ENCODE data around the gene HORMAD2.
A peak's percentile ranks its signal among the peaks of the same experiment; 100 is the strongest.

The HORMAD2 gene

DNA sequence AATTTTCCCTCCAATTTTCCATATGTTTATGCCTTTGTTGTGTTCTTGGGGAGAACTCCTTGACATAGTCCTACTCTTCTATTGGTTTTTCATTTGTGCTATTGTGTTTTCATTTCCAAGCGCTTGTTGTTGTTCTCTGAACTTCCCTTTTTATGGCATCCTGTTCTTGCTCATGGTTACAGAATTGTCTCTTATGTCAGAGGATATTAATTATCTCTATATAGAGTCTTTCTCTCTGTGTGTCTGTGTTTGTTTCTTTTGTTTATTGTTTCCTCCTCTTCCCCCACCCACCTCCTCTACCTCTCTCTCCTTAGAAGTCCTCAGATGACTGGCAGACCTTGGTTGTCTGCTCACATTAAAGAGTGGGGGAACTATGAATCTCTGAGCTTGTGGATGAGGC is 69.9 kb downstream of the HORMAD2 start:
- ATAC-seq = no peak
- TF ChIP-seq ZC3H10 (CRISPR knock-in tag; IDR thresholded peaks at IDR 0.05) (no peak), ZFP3 (CRISPR knock-in tag; IDR thresholded peaks at IDR 0.05) (no peak), TOX (CRISPR knock-in tag; IDR thresholded peaks at IDR 0.05; ENCODE audit: borderline replicate concordance) (no peak)

GRCh38 chr22:30158277-30158676 is 78.0 kb downstream of the HORMAD2 start:
- ATAC-seq = no peak
- TF ChIP-seq TSHZ2 (CRISPR knock-in tag; IDR thresholded peaks at IDR 0.05) (no peak), TCF4 (CRISPR knock-in tag; IDR thresholded peaks at IDR 0.05; ENCODE audit: borderline replicate concordance) (no peak), POU6F1 (CRISPR knock-in tag; IDR thresholded peaks at IDR 0.05; ENCODE audit: borderline replicate concordance, low read depth) (no peak), ZNF565 (CRISPR knock-in tag; conservative IDR thresholded peaks at IDR 0.05; ENCODE audit: low read depth) (no peak), SNAI2 (CRISPR knock-in tag; IDR thresholded peaks at IDR 0.05) (no peak)

- no peak for ATAC-seq
- TF ChIP-seq ZNF8 (CRISPR knock-in tag; IDR thresholded peaks at IDR 0.05) (no peak), ZNF70 (CRISPR knock-in tag; IDR thresholded peaks at IDR 0.05) (no peak), ZC3H10 (CRISPR knock-in tag; IDR thresholded peaks at IDR 0.05) (no peak), ZFP30 (CRISPR knock-in tag; IDR thresholded peaks at IDR 0.05) (no peak), ARNTL (CRISPR knock-in tag; IDR thresholded peaks at IDR 0.05; ENCODE audit: borderline replicate concordance, low read depth) (no peak), SNAI2 (CRISPR knock-in tag; IDR thresholded peaks at IDR 0.05) (no peak)
These were observed 78.7 kb downstream of the HORMAD2 start for GRCh38 chr22:30158744-30159500.

DNA sequence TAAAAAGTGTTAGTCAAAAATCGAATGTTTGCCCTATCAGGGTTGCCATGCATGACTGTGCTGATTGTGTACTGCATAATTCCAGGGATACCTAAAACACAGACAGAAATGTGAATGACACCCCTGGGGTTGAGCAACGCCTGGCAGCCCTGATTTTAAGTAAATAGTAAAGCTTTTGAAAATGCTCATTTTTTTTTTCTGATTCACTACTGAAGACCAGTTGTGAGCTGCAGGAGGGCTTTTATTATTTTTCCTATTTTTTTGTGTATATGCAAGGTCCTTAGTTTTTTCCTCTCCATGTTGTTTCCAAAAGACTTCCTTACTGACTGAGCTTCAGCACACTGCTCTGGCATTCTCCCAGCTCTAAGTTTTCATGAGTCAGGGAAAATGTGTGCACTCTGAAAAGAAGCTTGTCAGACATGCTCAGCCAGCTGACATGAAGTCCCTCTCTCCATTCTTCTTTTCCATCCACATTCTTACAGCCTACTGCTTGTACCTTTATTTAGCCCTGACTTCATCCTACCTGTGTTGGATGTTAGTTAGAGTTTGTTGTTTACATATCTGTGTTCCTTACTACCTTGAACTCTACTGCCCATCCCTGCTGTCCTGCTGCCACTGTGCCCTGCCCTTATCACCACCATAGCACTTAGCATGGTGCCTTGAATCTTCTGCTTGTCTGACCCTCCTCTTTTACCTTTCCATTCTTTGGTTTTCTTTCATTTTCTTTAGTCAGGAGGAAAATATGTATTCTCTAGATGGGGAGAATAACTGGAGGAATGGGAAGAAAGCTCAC is 79.5 kb downstream of the HORMAD2 start:
- TF ChIP-seq ISL1 (CRISPR knock-in tag; IDR thresholded peaks at IDR 0.05) (no peak), ESRRG (CRISPR knock-in tag; IDR thresholded peaks at IDR 0.05) (no peak), GLIS3 (CRISPR knock-in tag; IDR thresholded peaks at IDR 0.05) (no peak), TCF4 (CRISPR knock-in tag; IDR thresholded peaks at IDR 0.05; ENCODE audit: borderline replicate concordance) (no peak), ZFP30 (CRISPR knock-in tag; IDR thresholded peaks at IDR 0.05) (no peak), TSHZ2 (CRISPR knock-in tag; IDR thresholded peaks at IDR 0.05) (no peak), SNAI2 (CRISPR knock-in tag; IDR thresholded peaks at IDR 0.05) (no peak), RARB (CRISPR knock-in tag; IDR thresholded peaks at IDR 0.05) (no peak), ZNF565 (CRISPR knock-in tag; conservative IDR thresholded peaks at IDR 0.05; ENCODE audit: low read depth) (no peak), ARNTL (CRISPR knock-in tag; IDR thresholded peaks at IDR 0.05; ENCODE audit: borderline replicate concordance, low read depth) (no peak), PPARA (CRISPR knock-in tag; IDR thresholded peaks at IDR 0.05; ENCODE audit: borderline replicate concordance) (no peak), PATZ1 (CRISPR knock-in tag; IDR thresholded peaks at IDR 0.05; ENCODE audit: borderline replicate concordance) (no peak), CSRNP3 (CRISPR knock-in tag; IDR thresholded peaks at IDR 0.05) (no peak), ZC3H10 (CRISPR knock-in tag; IDR thresholded peaks at IDR 0.05) (no peak), TOX (CRISPR knock-in tag; IDR thresholded peaks at IDR 0.05; ENCODE audit: borderline replicate concordance) (no peak), ZNF70 (CRISPR knock-in tag; IDR thresholded peaks at IDR 0.05) (no peak)
- ATAC-seq = peak; percentile 81
